Fibroblast of lung (primary cell): Measurements from ENCODE around the gene MTARC1. TPM values are rescaled to one million over a fixed set of nuclear protein-coding genes. Genes with fewer than 3 reads are reported as not detected.
A peak's percentile ranks its signal among the peaks of the same experiment; 100 is the strongest.

Experiments
- DNase-seq, 2 donors: peaks; one replicate each; pipeline versions ENCODE4 v3.0.0 to v3.0.0-alpha.2; 2010; ENCODE audit warnings: low read depth in 2 of 2
- H2AFZ ChIP-seq: 2 replicates; pipeline ENCODE4 v1.5.1; 2012; ENCODE audit warnings: low read length, control low read depth, inconsistent platforms
- H3K27ac ChIP-seq: 2 replicates; pipeline ENCODE4 v1.5.1; 2011; ENCODE audit warnings: low read length, control low read depth; ENCODE audit not compliant: insufficient read depth
- H3K27me3 ChIP-seq: 2 replicates; pipeline ENCODE4 v1.5.1; 2011; ENCODE audit warnings: mild to moderate bottlenecking, low read length; ENCODE audit not compliant: control insufficient read depth, insufficient read depth
- H3K36me3 ChIP-seq: 2 replicates; pipeline ENCODE4 v1.5.1; 2011; ENCODE audit warnings: low read length; ENCODE audit not compliant: control insufficient read depth, insufficient read depth
- H3K4me1 ChIP-seq: 2 replicates; pipeline ENCODE4 v1.5.1; 2011; ENCODE audit warnings: low read length; ENCODE audit not compliant: control insufficient read depth, insufficient read depth; ENCODE audit errors: extremely low read depth
- H3K4me2 ChIP-seq: 2 replicates; pipeline ENCODE4 v1.5.1; 2011; ENCODE audit warnings: low read length, control low read depth; ENCODE audit not compliant: insufficient read depth; ENCODE audit errors: extremely low read depth
- H3K4me3 ChIP-seq, 4 experiments: fragments of 200-600 bp in 1 of 4; sonication (generic) in 1 of 4; replicated peaks in 1 of 4; 2 replicates each; pipeline ENCODE4 v1.5.1; 2011 to 2016; ENCODE audit warnings: low read length in 4 of 4, low read depth in 3 of 4, mild to moderate bottlenecking in 3 of 4, control low read depth in 2 of 4, inconsistent platforms in 1 of 4, mixed read lengths in 1 of 4; ENCODE audit not compliant: insufficient read depth in 1 of 4; ENCODE audit errors: control extremely low read depth in 1 of 4
- H3K79me2 ChIP-seq: 2 replicates; pipeline ENCODE4 v1.5.1; 2012; ENCODE audit warnings: mild to moderate bottlenecking, low read length, inconsistent platforms; ENCODE audit not compliant: control insufficient read depth, insufficient read depth
- H3K9ac ChIP-seq: 2 replicates; pipeline ENCODE4 v1.5.1; 2011; ENCODE audit warnings: mild to moderate bottlenecking, low read length, control low read depth; ENCODE audit not compliant: insufficient read depth
- H3K9me3 ChIP-seq: 2 replicates; pipeline ENCODE4 v1.5.1; 2012; ENCODE audit warnings: low read depth, low read length; ENCODE audit not compliant: control insufficient read depth, insufficient read depth
- H4K20me1 ChIP-seq: 2 replicates; pipeline ENCODE4 v1.5.1; 2011; ENCODE audit warnings: low read length; ENCODE audit not compliant: control insufficient read depth, insufficient read depth; ENCODE audit errors: extremely low read depth
- EZH2 ChIP-seq: IDR thresholded peaks from 2 replicates; pipeline ENCODE4 v1.5.1; 2012; ENCODE audit warnings: low read length, control low read depth, mild to moderate bottlenecking; ENCODE audit errors: missing control alignments
- polyA plus RNA-seq, 2 donors: library from polyadenylated mRNA; depleted of rRNA in 1 of 2; stranded (reverse) in 1 of 2; unstranded in 1 of 2; fragments of >200 nt; gene quantifications; 2 replicates each; pipeline ENCODE4 v1.2.1, GENCODE V29; 2011 to 2012; ENCODE audit warnings: missing spikeins in 1 of 2
- total RNA-seq: library from RNA; depleted of rRNA; stranded (reverse); fragments of >200 nt; gene quantifications from 2 replicates; pipeline ENCODE4 v1.2.1, GENCODE V29; 2014
- TF ChIP-seq, protein P1 (sequence below), 2 donors: IDR thresholded peaks in 1 of 2; conservative IDR thresholded peaks in 1 of 2; 1 replicate in 1 of 2; 2 replicates in 1 of 2; pipeline ENCODE4 v1.5.1; 2011 to 2012; ENCODE audit warnings: low read length in 2 of 2, control low read depth in 1 of 2, inconsistent platforms in 1 of 2, low read depth in 1 of 2, mild to moderate bottlenecking in 1 of 2

MTARC1 gene
- total and polyA plus RNA-seq, 2 donors (not counting 1 experiment from before 2014, with no cell fraction given): 1.8 to 9.6 TPM

DNA sequence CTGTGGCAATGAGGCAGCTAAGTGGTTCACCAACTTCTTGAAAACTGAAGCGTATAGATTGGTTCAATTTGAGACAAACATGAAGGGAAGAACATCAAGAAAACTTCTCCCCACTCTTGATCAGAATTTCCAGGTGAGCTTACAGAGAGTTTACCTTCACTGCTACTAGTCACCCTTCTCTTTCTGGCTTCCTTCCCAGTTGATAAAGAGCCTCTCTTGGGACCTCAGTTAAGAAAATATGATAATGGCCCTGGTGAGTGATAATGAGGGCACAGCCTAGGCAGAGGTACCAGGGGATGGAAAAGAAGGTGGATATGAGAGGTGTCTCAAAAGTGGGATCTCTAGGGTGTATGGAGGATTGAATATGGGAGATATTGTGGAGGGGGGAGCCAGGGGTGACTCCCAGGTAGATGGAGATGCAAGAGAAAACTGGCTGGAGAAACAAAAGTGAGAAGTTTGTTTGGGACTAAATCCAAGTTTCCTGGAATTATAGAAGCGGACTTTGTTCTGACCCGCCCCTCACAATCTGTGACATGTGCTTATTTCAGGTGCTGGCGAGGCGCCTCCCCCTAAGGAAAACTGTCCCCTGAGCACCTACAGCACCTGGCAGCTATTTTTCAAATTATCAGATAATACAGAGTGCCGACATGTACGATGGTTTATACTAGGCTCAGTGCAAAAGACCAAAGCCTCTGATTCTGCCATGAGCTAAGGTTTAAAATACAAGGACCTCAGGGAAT lies 24.9 kb upstream of the MTARC1 start:
- Histone ChIP-seq H3K79me2 (no peaks in the 10 kb centered on the region), H3K27me3 (no peaks in the 10 kb centered on the region), H4K20me1 (no peaks in the 10 kb centered on the region), H3K4me2 (no peak overlapping the region), H3K9ac (no peak overlapping the region), H3K9me3 (no peaks in the 10 kb centered on the region), H3K4me1 (no peaks in the 10 kb centered on the region), H3K4me3 (no peak overlapping the region), H3K27ac (no peak overlapping the region), H3K36me3 (no peaks in the 10 kb centered on the region), H2AFZ (no peak overlapping the region)
- DNase-seq: no peak
- TF ChIP-seq, protein P1, sequence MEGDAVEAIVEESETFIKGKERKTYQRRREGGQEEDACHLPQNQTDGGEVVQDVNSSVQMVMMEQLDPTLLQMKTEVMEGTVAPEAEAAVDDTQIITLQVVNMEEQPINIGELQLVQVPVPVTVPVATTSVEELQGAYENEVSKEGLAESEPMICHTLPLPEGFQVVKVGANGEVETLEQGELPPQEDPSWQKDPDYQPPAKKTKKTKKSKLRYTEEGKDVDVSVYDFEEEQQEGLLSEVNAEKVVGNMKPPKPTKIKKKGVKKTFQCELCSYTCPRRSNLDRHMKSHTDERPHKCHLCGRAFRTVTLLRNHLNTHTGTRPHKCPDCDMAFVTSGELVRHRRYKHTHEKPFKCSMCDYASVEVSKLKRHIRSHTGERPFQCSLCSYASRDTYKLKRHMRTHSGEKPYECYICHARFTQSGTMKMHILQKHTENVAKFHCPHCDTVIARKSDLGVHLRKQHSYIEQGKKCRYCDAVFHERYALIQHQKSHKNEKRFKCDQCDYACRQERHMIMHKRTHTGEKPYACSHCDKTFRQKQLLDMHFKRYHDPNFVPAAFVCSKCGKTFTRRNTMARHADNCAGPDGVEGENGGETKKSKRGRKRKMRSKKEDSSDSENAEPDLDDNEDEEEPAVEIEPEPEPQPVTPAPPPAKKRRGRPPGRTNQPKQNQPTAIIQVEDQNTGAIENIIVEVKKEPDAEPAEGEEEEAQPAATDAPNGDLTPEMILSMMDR (conservative IDR thresholded peaks at IDR 0.05 in 1 of 2, IDR thresholded peaks at IDR 0.05 in 1 of 2; ENCODE audit: low read depth in 1 of 2, low read length in 2 of 2): no peak
- no peak for TF ChIP-seq EZH2

DNA sequence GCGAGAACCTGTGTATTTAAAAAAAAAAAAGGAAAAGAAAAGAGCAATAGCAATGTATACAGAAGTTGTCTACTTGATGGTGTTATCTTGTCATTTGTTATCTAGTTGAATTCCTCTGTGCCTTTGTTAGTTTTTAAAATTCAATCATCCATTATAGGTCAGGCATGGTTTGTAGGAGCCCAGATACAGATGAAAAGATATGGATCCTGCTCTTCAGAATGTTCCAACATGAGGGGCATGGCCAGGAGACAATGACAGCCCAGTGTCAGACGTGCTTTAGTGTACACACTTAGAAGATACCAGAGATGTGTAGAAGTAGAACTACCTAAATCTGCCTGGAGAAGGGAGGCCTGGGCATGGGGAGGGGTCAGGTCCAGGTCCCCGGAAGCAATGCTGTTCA lies 22.0 kb upstream of the MTARC1 start:
- no peak for TF ChIP-seq EZH2
- TF ChIP-seq, protein P1 (conservative IDR thresholded peaks at IDR 0.05 in 1 of 2, IDR thresholded peaks at IDR 0.05 in 1 of 2; ENCODE audit: low read depth in 1 of 2, low read length in 2 of 2): no peak
- H3K79me2 ChIP-seq: no peaks in the 10 kb centered on the region
- no peak overlapping the region for H2AFZ ChIP-seq
- H3K9ac ChIP-seq: no peak overlapping the region
- no peak overlapping the region for H3K4me2 ChIP-seq
- DNase-seq: no peak
- no peaks in the 10 kb centered on the region for H4K20me1 ChIP-seq
- no peak overlapping the region for H3K4me3 ChIP-seq
- H3K36me3 ChIP-seq: no peaks in the 10 kb centered on the region
- H3K4me1 ChIP-seq: peaks cover 4% of the 10 kb centered on the region
- H3K27ac ChIP-seq: no peak overlapping the region
- H3K27me3 ChIP-seq: no peaks in the 10 kb centered on the region
- H3K9me3 ChIP-seq: no peaks in the 10 kb centered on the region

DNA sequence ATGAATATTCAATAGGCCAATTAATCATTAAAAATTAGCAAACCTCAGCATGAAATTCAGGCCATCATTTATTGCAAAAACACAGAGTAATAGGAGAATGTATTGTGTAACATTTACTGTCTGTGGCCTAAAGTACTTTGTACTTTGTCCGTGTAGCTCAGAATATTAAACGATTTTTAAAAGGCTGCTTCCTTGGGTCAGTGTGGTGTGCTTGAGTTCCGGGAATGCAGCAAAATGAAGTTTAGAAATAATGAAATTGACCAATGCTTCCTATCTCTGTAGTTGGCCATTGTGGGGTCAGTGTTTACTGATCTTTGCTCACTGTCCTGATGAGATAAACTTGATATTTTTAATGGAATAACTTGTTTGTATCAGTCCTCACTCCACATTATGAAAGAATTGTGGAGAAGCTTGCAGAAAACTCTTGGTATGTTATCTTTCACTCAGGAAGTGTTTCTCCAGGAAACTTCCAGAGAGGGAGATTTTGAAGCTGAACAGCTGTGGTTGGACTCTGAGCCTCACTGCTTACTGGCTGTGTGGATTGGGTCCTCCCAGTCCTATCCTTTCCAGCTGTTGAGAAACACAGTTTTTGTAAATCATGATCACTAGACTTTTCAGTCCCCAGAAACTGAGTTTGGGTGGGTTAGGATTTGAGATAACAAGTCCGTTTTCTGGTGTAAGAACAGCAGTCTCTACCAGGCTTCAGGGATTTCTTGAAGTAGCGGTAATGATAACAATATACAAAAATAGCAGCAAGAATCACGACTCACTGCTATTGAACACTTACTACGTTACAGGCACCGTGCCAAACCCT lies 19.2 kb upstream of the MTARC1 start:
- H3K9me3 ChIP-seq: no peaks in the 10 kb centered on the region
- TF ChIP-seq, protein P1 (conservative IDR thresholded peaks at IDR 0.05 in 1 of 2, IDR thresholded peaks at IDR 0.05 in 1 of 2; ENCODE audit: low read depth in 1 of 2, low read length in 2 of 2): no peak
- TF ChIP-seq EZH2: no peak
- no peaks in the 10 kb centered on the region for H3K36me3 ChIP-seq
- no peaks in the 10 kb centered on the region for H3K79me2 ChIP-seq
- H3K27me3 ChIP-seq: no peaks in the 10 kb centered on the region
- H4K20me1 ChIP-seq: no peaks in the 10 kb centered on the region
- peak overlapping the region in 1 of 4 experiments; percentile 18 for H3K4me3 ChIP-seq
- no peak overlapping the region for H3K4me2 ChIP-seq
- no peak overlapping the region for H3K9ac ChIP-seq
- peak overlapping the region; percentile 26 for H2AFZ ChIP-seq
- H3K27ac ChIP-seq: no peak overlapping the region
- DNase-seq: peak in 1 of 2 donors; percentile 81
- peaks cover 4% of the 10 kb centered on the region for H3K4me1 ChIP-seq
